ENCODE measurements around the gene IL32. TPM values are rescaled to one million over a fixed set of nuclear protein-coding genes. Genes with fewer than 3 reads are reported as not detected.
A peak's percentile ranks its signal among the peaks of the same experiment; 100 is the strongest.

The IL32 gene
- total and polyA plus RNA-seq, 9 of the 15 experiments (the other 6 are each of a cell fraction or from before 2014, with no cell fraction given): 0.21 to 2.2 (median 0.37) TPM; not detected in 3

GRCh38 chr16:3020604-3021448 is 44.6 kb upstream of the IL32 start (continued):
- TF ChIP-seq NEUROD1 (IDR thresholded peaks at IDR 0.05; ENCODE audit: borderline replicate concordance, low read depth, low read length, partially characterized antibody) (no peak), ZBTB8A (IDR thresholded peaks at IDR 0.05; ENCODE audit: partially characterized antibody) (no peak), STAT6 (CRISPR knock-in tag; IDR thresholded peaks at IDR 0.05) (no peak; the same call in 1 of the 2 replicates), KAT2B (IDR thresholded peaks at IDR 0.05; ENCODE audit: low read depth, low read length) (no peak), BACH1 (tag; IDR thresholded peaks at IDR 0.05) (no peak), DEAF1 (CRISPR knock-in tag; IDR thresholded peaks at IDR 0.05) (no peak), ZBED1 (IDR thresholded peaks at IDR 0.05) (no peak), ZFP1 (CRISPR knock-in tag; IDR thresholded peaks at IDR 0.05) (no peak), ZNF431 (CRISPR knock-in tag; IDR thresholded peaks at IDR 0.05) (no peak), ILF3 (IDR thresholded peaks at IDR 0.05; ENCODE audit: borderline replicate concordance) (no peak), SRF (CRISPR knock-in tag; IDR thresholded peaks at IDR 0.05) (no peak), GMEB1 (CRISPR knock-in tag; IDR thresholded peaks at IDR 0.05) (no peak), ZFP30 (CRISPR knock-in tag; IDR thresholded peaks at IDR 0.05; ENCODE audit: borderline replicate concordance) (no peak), BRF2 (IDR thresholded peaks at IDR 0.05; ENCODE audit: borderline replicate concordance, insufficient read depth, insufficient read length) (no peak), BRCA1 (IDR thresholded peaks at IDR 0.05) (no peak), BRCA1 (CRISPR knock-in tag; IDR thresholded peaks at IDR 0.05) (0 out of 2 replicates have a peak, but pooled peaks have one; percentile 81), TCF3 (CRISPR knock-in tag; IDR thresholded peaks at IDR 0.05) (no peak), ZFPM2 (CRISPR knock-in tag; IDR thresholded peaks at IDR 0.05) (no peak), MXI1 (IDR thresholded peaks at IDR 0.05; ENCODE audit: low read depth, low read length) (no peak; the same call in 1 of the 2 replicates), FOXM1 (IDR thresholded peaks at IDR 0.05; ENCODE audit: low read depth) (no peak), FOXM1 (CRISPR knock-in tag; IDR thresholded peaks at IDR 0.05; ENCODE audit: low read depth) (no peak; the same call in 1 of the 2 replicates)
